ENCODE measurements around the gene SH2D5. TPM values are rescaled to one million over a fixed set of nuclear protein-coding genes. Genes with fewer than 3 reads are reported as not detected.

Gene SH2D5
- total RNA-seq, 1 donor from 2014 or later = 0.20 TPM

GRCh38 chr1:20715406-20715805 lies 17.1 kb downstream of the SH2D5 start:
- no peak for DNase-seq (ENCODE audit: low read depth in 2 of 2)

- no peak for DNase-seq (ENCODE audit: low read depth in 2 of 2)
Measured at GRCh38 chr1:20713440-20713839, 19.1 kb downstream of the SH2D5 start.

DNA sequence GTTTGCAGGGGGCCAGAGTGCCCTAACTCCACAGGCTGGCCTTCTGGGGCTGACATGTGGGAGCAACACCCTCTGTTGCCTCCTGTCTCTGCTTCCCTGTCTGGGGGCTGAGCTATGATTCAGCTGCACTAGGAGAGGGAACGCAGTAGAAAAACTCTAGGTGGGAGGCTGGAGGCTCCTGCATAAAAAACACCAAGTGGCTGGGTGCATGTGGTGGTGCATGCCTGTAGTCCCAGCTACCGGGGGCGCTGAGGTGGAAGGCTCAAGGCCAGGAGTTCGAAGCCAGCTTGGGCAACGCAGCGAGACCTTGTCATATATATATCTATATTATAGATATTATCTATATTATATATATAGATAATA lies 20.3 kb downstream of the SH2D5 start:
- no peak for DNase-seq (ENCODE audit: low read depth in 2 of 2)

- DNase-seq (ENCODE audit: low read depth in 2 of 2) = no peak
Measured at GRCh38 chr1:20711285-20712214, 21.0 kb downstream of the SH2D5 start.

DNA sequence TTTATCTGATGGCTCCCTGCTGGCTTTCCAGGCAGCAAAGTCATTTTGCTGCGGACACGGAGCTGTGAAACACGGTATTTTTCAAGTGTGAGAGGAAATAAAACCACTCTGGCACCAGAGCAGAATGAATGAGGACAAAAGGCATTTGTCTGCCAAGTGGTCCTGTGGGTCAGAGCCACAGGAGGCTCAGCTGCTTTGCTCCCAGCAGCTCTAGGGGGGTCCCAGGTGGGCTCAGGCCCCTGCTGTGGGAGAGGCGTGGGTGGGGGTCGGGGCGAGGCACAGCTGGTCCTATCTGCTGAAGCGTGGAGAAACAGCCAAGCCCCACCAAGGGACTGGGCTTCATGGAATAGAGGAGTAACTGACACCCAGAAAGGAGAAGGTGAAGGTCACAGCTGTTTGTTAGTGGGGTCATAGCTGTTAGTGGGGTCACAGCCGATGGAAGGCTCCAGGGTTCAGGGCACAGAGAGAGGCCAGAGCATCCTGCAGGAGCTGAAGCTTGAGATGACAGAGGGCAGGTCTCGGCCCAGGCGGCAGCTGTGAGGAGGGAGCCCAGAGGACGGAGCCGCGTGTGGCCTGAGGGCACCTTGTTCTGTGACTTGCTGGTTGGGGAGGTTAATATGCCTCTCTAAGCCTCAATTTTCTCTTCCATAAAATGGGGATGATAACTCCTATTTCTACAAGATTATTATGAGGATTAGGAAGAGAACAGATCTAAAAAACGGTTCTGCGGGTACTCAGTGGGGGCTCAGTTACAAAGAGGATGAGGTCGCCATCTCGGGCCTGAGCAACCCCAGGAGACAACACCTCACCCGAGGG lies 21.8 kb downstream of the SH2D5 start:
- peak in 1 of 2 donors; percentile 66 for DNase-seq (ENCODE audit: low read depth in 2 of 2)

- DNase-seq (ENCODE audit: low read depth in 2 of 2) = no peak
Measured at GRCh38 chr1:20709868-20710267, 22.6 kb downstream of the SH2D5 start.

DNA sequence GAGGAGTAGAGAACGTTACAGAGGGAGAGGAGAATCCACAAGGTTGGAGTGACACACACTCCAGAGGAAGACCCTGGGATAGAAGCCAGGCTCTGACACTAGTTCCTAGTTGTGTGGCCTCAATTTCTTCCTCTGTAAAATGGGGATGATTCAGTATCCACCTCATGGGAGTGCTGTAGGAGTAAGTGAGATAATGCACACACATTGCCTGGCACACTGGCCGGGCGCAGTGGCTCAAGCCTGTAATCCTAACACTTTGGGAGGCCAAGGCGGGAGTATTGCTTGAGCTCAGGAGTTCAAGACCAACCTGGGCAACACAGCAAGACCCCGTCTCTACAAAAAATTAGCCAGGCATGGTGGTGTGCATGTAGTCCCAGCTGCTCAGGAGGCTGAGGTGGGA lies 23.6 kb downstream of the SH2D5 start:
- DNase-seq (ENCODE audit: low read depth in 2 of 2) = no peak

GRCh38 chr1:20708057-20708456 lies 24.4 kb downstream of the SH2D5 start:
- DNase-seq (ENCODE audit: low read depth in 2 of 2) = no peak

- no peak for DNase-seq (ENCODE audit: low read depth in 2 of 2)
Measured at GRCh38 chr1:20706841-20707240, 25.7 kb downstream of the SH2D5 start.

DNA sequence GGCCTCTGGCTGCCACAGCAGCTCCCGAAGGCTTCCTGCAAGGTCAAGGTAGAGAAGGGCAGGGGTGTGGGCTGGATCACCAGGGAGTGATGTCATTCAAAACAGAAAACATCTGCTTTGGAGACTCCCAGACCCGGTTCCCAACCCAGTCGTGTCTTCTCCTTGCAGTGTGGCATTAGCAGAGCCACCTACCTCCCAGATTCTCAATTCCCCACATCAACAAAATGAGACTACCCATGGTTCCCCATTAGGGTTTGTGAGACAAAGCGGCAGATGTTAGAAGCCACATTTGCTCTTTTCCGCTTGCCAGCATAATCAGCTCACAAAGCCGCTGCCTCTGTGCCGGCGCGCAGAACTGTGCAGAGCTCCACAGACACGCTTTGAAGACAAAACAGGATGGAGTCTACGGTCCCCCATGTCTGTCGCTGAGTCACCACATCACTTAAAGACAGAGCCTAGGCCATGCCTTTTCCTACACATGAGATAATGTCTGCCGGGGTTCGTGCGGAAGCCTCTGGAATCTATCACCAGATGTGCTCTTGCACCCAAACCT lies 27.2 kb downstream of the SH2D5 start:
- no peak for DNase-seq (ENCODE audit: low read depth in 2 of 2)

- DNase-seq (ENCODE audit: low read depth in 2 of 2) = no peak
Measured at GRCh38 chr1:20704390-20705202, 27.9 kb downstream of the SH2D5 start.

GRCh38 chr1:20703124-20703756 lies 29.3 kb downstream of the SH2D5 start:
- no peak for DNase-seq (ENCODE audit: low read depth in 2 of 2)

GRCh38 chr1:20702416-20702815 lies 30.1 kb downstream of the SH2D5 start:
- peak; percentile 37 to 49 for DNase-seq (ENCODE audit: low read depth in 2 of 2)

DNA sequence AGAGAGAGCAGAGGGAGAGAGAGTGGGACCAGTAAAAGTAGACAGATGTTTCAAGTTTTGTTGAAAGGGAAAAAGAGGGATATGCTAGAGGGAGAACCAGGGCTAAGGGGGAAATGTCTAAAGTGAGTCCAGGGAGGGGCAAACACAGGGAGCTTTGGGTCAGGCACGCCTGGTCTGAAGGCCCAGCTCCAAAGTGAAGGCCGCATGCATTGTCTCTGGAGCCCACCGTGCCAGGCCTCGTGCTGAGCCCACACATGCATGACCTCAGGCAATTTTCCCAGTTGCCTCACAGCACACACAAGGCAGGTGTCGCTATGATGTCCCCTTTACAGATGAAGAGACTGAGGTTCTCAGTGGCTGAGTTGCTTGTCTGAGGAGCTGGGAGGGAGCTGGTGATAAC lies 30.7 kb downstream of the SH2D5 start:
- DNase-seq (ENCODE audit: low read depth in 2 of 2) = no peak

GRCh38 chr1:20701446-20701845 lies 31.1 kb downstream of the SH2D5 start:
- no peak for DNase-seq (ENCODE audit: low read depth in 2 of 2)

DNA sequence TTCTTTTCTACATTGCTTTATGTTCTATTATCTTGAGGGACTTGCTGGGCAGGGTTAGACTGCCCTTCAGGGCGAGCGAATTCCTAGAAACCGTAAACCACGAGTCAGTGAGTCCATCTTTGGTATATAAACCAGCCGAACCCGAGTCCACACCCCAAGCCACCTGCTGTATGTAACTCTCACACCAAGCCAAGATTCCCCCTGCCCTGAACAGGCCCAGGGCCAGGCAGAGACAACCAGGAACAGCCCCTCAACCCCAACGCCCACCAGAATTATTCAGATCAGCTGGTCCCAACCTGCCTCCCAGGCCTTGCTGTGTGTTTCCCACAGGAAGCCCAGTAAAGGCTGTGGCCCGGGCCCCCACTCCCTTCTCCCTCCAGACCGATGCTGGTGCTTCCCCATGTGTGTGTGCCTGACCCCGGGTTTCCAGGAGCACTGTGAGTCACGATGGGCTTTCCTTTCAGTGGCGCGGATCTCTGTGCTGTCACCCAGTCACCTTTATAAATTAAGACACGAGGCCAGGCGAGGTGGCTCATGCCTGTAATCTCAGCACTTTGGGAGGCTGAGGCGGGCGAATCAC lies 31.8 kb downstream of the SH2D5 start:
- peak in 1 of 2 donors; percentile 69 for DNase-seq (ENCODE audit: low read depth in 2 of 2)

- DNase-seq (ENCODE audit: low read depth in 2 of 2) = no peak
Measured at GRCh38 chr1:20699558-20699957, 32.9 kb downstream of the SH2D5 start.

DNA sequence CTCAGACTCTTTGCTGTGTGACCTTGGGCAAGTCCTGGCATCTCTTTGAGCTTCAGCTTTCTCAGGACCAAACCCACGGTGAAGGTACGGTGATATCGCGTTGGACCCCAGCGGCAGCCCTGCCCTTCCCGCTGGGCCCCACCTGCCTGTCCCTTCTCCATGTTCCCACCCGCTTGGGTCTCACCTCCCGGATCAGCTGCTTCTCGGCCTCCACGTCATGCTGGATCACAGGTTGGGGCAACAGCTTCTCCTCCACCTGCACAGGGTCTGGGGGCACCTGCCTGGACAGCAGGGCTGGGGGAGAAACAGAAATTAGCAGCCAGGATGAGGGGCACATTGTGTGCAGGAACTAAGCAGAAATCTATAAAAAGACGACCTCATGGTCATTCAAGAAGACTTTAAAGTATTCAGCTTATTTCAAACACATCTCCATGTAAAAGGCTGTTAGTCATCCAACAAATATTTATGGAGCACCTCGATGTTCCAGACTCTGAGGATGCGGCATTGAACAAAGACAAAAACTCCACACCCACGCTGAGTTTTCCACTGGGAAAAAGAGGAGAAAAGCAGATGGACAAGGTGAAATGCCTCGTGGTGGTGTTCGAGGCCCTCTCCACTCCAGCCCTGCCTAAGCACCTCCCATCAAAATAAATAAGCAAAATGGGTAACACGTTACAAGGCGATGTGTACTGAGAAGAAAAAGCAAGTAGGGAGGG lies 34.1 kb downstream of the SH2D5 start:
- no peak for DNase-seq (ENCODE audit: low read depth in 2 of 2)

GRCh38 chr1:20697563-20697962 lies 34.9 kb downstream of the SH2D5 start:
- no peak for DNase-seq (ENCODE audit: low read depth in 2 of 2)
